C4-2B (cell line): ENCODE measurements around the gene AAK1.

Source experiments
- CTCF ChIP-seq: fragments of 450-650 bp; conservative IDR thresholded peaks from 2 replicates; pipeline ENCODE4 v1.5.1; 2017; ENCODE audit warnings: mild to moderate bottlenecking
- ZFX ChIP-seq: fragments of 450-650 bp; IDR thresholded peaks from 2 replicates; pipeline ENCODE4 v1.6.1; 2017

GRCh38 chr2:69495008-69495407, 148.5 kb downstream of the AAK1 start:
- no peak for TF ChIP-seq CTCF
- TF ChIP-seq ZFX: no peak
